MV-4-11 (cell line): ENCODE results near the gene SMIM5.

Experiments used
- DNase-seq: peaks from one replicate; lab custom pipeline; 2025; lab: John Stamatoyannopoulos, UW

The SMIM5 gene

DNA sequence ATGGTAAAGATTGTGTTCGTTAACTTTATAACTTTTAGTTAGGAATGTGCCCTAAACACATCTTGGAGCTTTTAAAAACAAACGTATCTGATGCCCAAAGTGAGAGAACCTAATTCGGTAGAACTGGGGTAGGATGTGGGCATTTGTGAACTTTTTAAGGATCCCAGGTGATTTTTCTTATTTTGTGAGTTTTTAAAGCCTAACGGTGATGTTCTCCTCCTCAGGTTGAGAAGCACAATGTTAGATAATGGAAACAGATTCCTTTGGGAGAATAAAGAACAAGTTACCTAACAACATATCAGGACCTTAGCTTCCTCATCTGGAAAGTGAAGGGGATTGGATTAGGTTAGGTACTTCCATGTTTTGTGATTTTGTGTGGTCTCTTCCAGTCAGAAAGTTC is 34.6 kb downstream of the SMIM5 start:
- DNase-seq, result no peak

- no peak for DNase-seq
Measured at GRCh38 chr17:75668489-75668888, 35.3 kb downstream of the SMIM5 start.

GRCh38 chr17:75670868-75671267 is 37.6 kb downstream of the SMIM5 start:
- DNase-seq, result no peak

DNA sequence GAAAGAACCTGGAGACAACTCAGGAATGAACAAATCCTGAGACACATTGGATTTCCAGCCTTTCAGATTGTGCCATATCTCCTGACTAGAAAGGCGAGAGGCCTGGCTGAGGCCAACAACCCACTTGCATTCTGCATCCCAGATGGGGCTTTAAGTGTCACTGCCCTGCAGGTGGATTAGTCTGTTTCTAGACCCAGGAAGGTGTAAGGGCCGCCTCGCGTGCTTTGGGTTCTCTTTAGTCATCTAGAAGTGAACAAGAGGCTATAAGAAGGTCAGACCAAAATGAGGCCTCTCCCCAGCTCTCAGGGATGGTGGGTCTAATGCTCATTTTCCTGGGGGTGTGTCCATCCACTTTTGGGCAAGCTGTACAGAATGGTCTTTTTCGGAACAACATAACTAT is 38.8 kb downstream of the SMIM5 start:
- no peak for DNase-seq

- no peak for DNase-seq
Measured at GRCh38 chr17:75673487-75673886, 40.3 kb downstream of the SMIM5 start.

DNA sequence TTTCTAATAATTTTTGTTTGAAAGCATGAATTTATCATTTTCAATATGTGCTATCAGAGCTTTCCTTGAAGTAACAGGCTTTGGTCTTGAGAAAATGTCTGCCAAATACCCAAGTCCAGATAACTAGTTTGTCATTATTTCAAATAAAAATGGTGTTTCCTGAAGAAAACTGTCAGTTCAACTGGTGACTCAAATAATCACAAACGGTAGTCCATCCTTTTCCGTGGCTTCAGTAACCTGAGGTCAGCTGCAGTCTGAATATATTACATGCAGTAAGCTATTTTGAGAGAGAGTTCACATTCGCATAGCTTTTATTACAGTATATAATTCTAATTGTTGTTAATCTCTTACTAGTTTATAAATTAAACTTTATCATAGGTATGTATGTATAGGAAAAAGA is 43.2 kb downstream of the SMIM5 start:
- no peak for DNase-seq

- DNase-seq, result no peak
Measured at GRCh38 chr17:75679706-75680211, 46.5 kb downstream of the SMIM5 start.

DNA sequence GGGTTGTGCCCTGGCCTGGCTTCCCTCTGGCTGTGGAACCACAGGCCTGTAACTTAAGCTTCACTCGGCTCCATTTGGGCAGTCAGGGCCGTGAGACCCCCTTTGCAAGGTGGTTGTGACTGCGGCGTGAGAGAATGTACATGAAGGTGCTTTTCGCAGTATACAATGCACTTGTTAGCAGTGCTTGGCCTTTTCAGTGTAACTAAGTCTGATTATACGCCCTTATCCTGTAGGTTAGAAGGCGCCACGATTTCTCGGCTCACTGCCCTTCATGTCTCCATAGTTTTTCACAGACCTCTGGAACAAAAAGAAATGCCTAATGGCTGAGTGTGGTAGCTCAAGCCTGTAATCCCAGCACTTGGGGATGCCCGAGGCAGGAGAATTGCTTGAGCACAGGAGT is 47.2 kb downstream of the SMIM5 start:
- no peak for DNase-seq

DNA sequence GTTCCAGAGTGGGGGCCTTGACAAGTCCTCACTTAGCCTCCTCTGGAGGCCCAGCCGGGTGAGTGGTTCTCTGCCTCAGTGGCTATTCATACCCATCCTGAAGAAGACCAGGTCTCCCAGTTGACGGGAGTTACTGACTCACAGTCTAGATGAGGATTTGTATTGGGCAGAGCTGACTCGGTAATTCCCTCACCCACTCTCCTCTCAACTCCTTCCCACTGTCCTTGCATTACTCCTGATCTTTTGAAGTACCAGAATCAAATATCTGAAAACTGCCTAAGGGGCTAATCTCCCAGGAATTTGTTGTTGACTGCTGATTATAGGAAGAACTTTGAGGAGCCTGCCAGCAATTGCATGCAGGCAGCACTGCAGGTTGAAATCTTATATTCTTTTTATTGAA is 48.1 kb downstream of the SMIM5 start:
- no peak for DNase-seq

GRCh38 chr17:75683583-75683982 is 50.3 kb downstream of the SMIM5 start:
- DNase-seq, result no peak

GRCh38 chr17:75684249-75684648 is 51.0 kb downstream of the SMIM5 start:
- no peak for DNase-seq

DNA sequence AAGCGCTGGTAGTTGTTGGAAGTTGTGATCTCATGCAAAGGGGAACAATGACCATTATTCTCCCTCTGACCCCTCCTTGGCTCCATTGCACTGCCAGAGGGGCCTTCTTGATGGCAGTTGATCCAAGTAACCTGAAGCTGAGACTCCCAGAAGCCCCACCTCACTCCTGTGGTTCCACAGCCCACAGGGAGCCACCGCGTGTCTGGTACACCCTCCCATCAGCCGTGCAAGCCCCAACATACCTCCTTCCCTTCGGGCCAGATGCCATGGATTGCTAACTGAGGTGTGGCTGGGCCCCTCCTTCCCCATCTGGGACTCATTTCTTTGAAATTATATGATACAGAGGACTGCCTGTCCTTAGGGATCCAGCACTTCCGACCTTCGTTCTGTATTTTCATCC is 51.7 kb downstream of the SMIM5 start:
- no peak for DNase-seq

DNA sequence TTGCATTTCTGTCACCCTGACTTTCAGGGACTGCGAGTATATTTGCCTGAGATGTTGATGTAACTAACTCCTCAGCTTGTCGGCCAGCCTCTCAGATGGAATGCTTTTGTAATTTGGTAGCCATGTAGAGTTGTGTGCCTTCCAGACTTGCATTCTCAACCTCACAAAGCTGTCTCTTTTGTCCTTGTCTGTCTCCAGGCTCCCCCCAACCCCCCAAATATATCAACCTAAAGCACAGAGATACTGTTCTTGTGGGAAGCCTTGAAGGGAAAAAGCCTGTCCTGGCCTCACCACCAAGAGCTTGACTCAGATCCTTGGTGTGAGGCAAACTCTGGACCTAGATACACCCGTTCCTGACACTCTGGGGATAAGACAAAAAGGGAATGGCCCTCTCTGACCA is 52.3 kb downstream of the SMIM5 start:
- DNase-seq, result no peak

DNA sequence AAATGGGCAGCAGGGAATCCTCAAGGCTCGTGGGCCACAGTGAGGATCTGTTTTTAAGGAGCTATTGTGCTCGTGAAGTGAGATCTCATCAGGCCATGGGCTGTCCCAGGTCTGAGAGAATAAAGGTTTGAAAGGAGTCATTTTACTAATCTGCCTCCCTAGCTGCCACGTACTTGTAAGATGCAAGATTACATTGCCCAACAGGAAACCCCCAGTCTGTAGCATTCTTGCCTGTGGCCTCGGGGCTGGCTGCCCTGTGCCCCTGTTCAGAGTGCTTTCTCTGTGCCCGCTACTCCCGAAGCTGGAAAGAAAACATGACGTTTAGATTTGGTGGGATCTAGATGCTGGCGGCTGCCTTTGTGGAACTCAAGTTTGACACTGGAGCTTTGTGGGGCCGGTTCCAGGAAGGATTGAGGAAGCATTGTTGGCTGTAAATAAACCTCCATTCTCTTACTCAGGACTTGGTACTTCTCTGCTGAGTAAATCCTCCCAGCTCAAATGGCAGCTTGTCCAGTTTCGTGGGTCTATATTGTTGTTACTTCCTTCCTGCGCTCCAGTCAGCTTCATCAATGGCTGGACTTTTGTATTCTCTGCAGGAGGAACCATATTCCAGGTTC is 55.1 kb downstream of the SMIM5 start:
- peak; percentile 74 for DNase-seq

DNA sequence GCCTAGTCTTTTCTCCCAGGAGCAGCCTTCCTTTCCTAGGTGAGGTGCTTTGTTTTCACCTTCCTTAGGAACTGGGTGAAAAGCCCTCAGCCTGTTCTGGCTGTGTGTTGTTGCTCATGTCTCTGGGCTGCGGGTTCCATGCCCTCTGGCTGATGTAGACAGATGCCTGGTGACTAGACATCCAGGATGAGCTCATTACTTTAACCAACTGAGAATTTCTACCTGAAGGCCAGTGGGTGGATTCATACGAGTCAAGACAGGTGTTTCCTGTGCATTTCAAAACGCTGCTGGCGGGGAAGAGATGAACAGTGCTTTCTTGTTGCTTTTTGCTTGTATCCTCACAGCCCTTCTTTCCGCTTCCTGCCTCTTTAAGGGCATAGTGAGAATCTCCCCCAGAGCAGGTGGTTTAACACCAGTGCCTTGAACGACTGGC is 56.2 kb downstream of the SMIM5 start:
- DNase-seq, result no peak
